HG02642 (cell line): Measurements from ENCODE around the gene LRRC4C.

Experiments used
- ATAC-seq: cut with Tn5 transposase; IDR thresholded peaks from one replicate; pipeline ENCODE4 v1.9.1; 2021; ENCODE audit warnings: mild to moderate bottlenecking; ENCODE audit not compliant: unreplicated experiment, poor library complexity

LRRC4C gene

DNA sequence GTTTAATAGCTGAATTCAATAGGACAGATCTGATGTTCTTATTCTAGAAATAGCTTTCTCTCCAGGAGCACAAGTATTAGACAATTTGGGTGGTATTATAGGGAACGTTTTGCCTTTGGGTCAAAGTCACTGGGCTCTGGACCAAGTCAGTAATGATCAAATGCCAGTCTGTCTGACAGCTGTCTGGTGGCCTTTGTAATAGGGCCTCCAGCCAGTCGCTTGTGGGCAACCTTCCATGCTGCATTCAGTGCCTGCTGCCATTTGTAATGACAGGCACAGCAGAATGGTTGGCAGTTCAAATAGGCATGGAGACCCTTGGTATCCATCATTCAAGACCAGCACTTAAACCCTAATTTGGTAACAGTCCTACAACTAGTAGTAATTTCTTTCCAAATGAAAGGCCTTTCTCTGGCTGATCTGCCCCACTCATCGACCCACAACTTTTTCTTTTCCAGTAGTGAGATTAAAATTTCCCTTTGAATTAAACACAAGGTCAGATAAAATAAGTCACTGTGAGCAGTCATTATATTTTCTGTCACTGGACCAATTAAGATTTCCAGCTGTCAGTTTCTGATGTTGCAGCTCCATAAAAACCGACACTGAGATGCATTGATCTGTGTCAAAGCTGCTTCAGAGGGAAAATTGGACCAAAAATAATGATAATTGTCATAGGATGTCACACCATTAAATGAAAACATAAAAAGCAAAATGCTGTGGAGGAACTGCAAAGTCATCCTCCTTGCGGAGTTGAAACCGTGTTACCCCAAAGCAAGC is 1038.1 kb downstream of the LRRC4C start:
- ATAC-seq, result no peak

GRCh38 chr11:40417627-40418026 is 1041.8 kb downstream of the LRRC4C start:
- ATAC-seq, result no peak

- no peak for ATAC-seq
Observed at GRCh38 chr11:40407355-40407754, 1052.1 kb downstream of the LRRC4C start.

DNA sequence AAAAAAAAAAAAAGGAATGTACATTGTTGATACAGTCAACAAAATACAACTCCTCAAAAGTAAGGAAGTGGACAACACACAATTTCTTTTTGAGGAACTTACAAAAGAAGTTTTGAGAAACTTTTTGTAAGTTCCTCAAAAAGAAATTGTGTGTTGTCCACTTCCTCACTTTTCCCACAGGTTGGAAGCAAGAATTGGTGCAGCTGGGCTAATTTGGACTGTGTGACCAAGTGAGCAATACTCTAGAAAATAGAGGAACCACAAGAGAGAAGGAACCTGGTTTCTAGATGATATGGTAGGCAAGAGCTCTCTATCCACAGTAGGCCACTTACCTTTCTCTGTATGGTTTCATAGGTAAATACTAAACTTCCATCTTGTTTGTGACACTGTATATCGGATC is 1053.8 kb downstream of the LRRC4C start:
- no peak for ATAC-seq

- ATAC-seq, result no peak
Observed at GRCh38 chr11:40403321-40403720, 1056.1 kb downstream of the LRRC4C start.

DNA sequence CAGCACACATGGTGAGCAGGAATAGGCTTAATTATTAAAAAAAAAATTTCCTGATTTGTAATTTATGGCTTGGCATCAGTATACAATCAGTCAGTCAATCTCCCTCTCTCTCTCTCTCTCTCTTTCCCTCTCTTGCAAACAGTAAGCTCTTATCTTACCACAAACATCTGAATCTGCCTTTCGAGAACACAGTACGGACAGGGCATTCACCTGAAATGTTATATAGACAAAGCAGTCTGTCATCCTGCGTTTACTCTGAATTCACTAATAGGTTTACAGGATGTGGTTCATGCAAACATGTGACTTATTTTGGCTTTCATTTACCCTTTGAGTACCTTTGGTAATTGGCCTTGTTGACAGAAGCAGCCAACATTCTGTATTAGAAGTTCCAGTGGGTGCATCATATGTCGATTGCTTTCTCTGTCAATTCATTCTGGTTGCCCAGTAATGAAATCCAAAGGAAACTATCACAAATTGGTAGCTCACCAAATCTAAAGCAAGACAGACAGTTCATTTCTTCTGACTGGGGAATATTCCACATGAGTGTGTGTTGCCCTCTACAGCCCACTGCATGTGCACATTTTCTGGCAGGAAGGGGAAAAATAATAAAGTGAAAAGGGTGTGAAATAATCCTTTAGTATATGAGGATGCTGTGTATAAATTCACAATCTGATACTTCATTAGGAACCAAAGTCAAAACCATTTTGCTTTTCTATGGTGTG is 1058.2 kb downstream of the LRRC4C start:
- ATAC-seq, result no peak

DNA sequence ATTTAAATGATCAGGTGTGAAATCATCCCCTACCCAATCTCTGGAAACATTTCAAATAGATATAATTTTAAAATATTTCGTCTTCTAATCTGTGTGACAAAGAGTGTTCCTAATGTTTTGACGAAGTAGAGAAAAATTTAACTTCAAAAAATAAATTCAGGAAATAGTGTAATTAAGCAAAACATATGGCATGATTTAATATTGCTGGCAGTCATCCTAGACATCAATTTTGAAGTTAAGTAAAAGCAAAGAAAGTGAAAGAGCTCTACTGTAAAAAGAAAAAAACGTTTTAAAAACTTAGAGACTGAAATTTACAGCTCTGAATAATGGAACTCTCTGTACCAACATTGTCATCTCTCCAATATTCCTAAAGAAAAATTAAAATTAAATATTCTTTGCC is 1062.3 kb downstream of the LRRC4C start:
- ATAC-seq, result no peak

DNA sequence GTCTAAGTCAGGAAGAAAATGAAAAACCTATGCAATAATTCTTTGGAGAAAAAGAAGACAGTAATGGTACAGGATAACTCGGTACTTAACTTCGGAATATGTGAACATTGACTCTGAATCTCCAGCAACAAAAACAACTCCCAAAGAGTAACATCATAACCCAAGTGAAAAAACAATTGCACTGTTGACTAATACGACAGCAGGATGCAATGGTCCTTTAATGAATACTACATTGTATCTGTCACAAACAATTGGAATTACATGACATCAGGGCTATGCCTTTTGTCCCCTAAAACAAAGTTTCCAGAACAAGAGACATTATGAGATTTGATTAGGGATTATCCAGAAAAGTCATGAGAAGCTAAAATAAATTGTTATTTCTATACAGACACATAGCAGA is 1065.9 kb downstream of the LRRC4C start:
- no peak for ATAC-seq

DNA sequence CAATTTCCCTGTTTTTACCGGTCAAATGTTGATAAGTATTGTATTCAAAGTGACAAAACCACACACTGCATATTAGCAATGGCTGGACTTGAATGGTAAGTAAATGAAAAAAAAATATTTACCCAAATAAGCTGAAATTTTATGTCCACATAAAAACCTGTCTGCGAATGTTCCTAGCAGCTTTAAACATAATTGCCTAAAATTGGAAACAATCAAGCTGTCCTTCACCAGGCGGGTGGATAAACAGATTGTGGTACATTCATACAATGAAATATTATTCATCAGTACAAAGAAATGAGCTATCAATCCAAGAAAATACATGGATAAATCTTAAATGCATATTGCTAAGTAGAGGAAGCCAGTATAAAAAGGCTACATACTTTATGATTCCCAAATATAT is 1067.8 kb downstream of the LRRC4C start:
- ATAC-seq, result no peak

DNA sequence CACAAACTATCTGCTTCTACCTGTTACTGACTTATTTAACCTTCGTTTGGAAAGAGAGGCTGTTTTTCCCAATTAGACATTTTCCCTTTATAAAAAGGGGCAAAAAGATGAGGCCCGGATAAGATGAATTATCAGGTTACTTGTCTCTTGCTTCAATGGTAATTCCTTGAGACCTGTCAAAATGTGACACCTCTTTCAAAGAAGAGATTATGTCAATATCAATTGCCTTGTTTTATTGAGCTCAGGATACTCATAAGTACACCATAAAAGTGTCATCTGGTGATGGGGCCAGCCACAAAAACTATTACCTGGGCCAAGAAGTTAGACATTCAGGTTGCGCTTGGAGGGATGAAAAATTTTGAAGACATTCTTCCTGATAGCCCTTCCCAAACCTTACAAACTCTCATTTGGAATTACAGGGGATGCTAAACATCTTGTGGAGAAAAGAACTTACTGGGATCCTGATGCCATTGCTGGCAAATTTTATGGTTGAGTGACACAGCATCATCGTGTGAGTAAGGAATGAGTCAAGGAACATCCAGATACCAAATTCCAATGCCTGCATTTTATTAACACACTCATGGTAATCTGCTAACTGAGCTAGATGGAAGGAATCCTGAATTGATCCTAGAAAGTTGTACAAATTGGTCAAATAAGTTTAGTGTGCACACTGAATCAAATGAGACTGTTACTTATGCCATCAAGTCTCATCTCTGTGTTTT is 1071.2 kb downstream of the LRRC4C start:
- ATAC-seq, result no peak

GRCh38 chr11:40387240-40387980 is 1072.0 kb downstream of the LRRC4C start:
- ATAC-seq, result no peak

- no peak for ATAC-seq
Observed at GRCh38 chr11:40384991-40385390, 1074.5 kb downstream of the LRRC4C start.

- no peak for ATAC-seq
Observed at GRCh38 chr11:40381481-40381880, 1078.0 kb downstream of the LRRC4C start.

GRCh38 chr11:40380835-40381234 is 1078.6 kb downstream of the LRRC4C start:
- no peak for ATAC-seq

- ATAC-seq, result no peak
Observed at GRCh38 chr11:40376331-40376730, 1083.1 kb downstream of the LRRC4C start.

GRCh38 chr11:40370821-40371616 is 1088.4 kb downstream of the LRRC4C start:
- no peak for ATAC-seq

DNA sequence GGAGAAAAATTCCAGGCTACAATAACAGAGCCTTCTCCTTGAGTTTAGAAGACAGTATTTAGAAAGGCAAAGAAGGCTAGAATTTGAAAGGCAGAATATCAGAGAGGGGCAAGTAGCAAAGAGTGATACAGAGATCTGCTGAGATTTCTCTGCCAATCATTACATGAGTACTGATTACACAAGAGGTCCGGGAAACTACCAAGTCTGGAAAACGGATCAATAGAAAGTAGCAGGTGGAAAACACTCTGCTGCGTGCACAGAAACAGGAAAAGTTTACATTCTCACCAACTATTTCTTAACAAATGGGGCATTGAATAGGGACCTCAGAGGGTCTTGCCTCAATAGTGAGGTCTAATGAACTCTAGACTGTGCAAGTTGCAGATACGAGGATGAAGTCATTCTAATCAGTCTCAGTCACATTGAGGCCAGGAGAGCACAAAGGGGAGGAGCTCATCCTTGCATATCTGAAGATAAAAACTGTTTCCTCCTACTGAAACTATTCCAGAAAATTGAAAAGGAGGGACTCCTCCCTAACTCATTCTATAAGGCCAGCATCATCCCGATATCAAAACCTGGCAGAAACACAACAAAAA is 1099.2 kb downstream of the LRRC4C start:
- ATAC-seq, result no peak

DNA sequence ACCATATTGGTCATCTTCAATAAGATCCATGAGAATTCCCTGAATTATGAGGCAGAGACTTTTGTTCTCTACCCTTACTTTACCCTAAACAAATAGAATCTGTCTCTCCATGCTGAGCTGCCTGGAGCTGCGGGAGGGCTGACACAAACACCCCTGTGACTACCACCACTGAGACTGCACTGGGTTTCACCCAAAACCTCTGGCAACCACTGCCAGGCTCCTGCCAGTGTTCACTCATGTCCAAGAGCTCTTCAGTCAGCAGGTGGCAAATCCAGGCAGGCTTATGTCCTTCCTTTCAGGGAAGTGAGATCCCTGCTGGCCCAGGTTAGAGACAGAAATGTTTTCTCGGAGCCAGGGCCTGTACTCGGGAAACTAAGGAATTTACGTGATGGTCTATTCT is 1105.3 kb downstream of the LRRC4C start:
- ATAC-seq, result no peak

DNA sequence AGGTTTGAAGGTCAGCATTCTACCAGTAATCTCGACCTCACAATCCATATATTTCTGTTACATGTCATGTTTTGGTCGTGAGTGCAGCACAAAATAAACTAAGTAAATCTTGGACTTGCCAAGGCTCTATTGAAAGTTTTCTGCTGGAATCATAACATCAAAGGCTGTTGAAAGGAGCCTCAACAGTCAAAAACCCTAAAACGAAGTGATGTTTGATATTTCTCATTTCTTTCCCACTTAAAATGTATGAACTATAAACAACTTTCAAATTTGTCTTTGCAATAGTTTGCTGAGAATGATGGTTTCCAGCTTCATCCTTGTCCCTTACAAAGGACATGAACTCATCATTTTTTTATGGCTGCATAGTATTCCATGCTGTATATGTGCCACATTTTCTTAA is 1118.5 kb downstream of the LRRC4C start:
- no peak for ATAC-seq
